GM21576 (cell line): ENCODE data around the gene NPM1.
"Not testable (repeated sequence)": the region's sequence is repeated elsewhere in the genome, so short reads cannot be mapped to it uniquely, and the experiment has no call there.

ENCODE experiments used
- ATAC-seq: cut with Tn5 transposase; IDR thresholded peaks from one replicate; pipeline ENCODE4 v1.9.1; 2021; ENCODE audit warnings: mild to moderate bottlenecking, moderate library complexity; ENCODE audit not compliant: unreplicated experiment

The NPM1 gene

GRCh38 chr5:171410181-171410580 lies 22.5 kb downstream of the NPM1 start:
- ATAC-seq, result no peak

- ATAC-seq, result no peak
Measured at GRCh38 chr5:171412186-171412585, 24.5 kb downstream of the NPM1 start.

GRCh38 chr5:171413153-171413910 lies 25.7 kb downstream of the NPM1 start:
- no peak for ATAC-seq

- ATAC-seq, result not testable (repeated sequence)
Measured at GRCh38 chr5:171413993-171414392, 26.3 kb downstream of the NPM1 start.

- no peak for ATAC-seq
Measured at GRCh38 chr5:171415115-171415730, 27.6 kb downstream of the NPM1 start.

GRCh38 chr5:171416160-171417049 lies 28.8 kb downstream of the NPM1 start:
- ATAC-seq, result no peak

- ATAC-seq, result peak; percentile 75
Measured at GRCh38 chr5:171418316-171418981, 30.8 kb downstream of the NPM1 start.

GRCh38 chr5:171418982-171419687 lies 31.5 kb downstream of the NPM1 start, which contains the start of gene FGF18:
Gene FGF18 (plus strand): TSS chr5:171419647. CDS start chr5:171420200, 553 bp downstream.
- no peak for ATAC-seq

- ATAC-seq, result no peak
Measured at GRCh38 chr5:171419688-171420430, 32.2 kb downstream of the NPM1 start.

GRCh38 chr5:171420431-171421241 lies 33.0 kb downstream of the NPM1 start:
- ATAC-seq, result no peak

- no peak for ATAC-seq
Measured at GRCh38 chr5:171421331-171422262, 33.9 kb downstream of the NPM1 start.

- no peak for ATAC-seq
Measured at GRCh38 chr5:171422495-171422894, 34.8 kb downstream of the NPM1 start.

- no peak for ATAC-seq
Measured at GRCh38 chr5:171422902-171423663, 35.4 kb downstream of the NPM1 start.

- ATAC-seq, result no peak
Measured at GRCh38 chr5:171424726-171425125, 37.1 kb downstream of the NPM1 start.

GRCh38 chr5:171425596-171426244 lies 38.1 kb downstream of the NPM1 start:
- no peak for ATAC-seq

GRCh38 chr5:171426266-171426665 lies 38.6 kb downstream of the NPM1 start:
- ATAC-seq, result no peak
